Vagina (tissue), 2 donors: ENCODE measurements around the gene KCTD1.

Experiments used
- POLR2A ChIP-seq, 2 donors: fragments of 450-650 bp; IDR thresholded peaks; one replicate each; pipeline ENCODE4 v1.6.1; 2017; ENCODE audit warnings: antibody characterized with exemption in 2 of 2, mild to moderate bottlenecking in 2 of 2, moderate library complexity in 2 of 2
- TF ChIP-seq, protein P1 (sequence below), 3 experiments: fragments of 450-650 bp in 2 of 3; fragments of 200-600 bp in 1 of 3; sonication (generic) in 1 of 3; IDR thresholded peaks; one replicate each; pipeline ENCODE4 v1.5.1; 2017 to 2019; ENCODE audit warnings: antibody characterized with exemption in 3 of 3, mild to moderate bottlenecking in 2 of 3, moderate library complexity in 2 of 3

DNA sequence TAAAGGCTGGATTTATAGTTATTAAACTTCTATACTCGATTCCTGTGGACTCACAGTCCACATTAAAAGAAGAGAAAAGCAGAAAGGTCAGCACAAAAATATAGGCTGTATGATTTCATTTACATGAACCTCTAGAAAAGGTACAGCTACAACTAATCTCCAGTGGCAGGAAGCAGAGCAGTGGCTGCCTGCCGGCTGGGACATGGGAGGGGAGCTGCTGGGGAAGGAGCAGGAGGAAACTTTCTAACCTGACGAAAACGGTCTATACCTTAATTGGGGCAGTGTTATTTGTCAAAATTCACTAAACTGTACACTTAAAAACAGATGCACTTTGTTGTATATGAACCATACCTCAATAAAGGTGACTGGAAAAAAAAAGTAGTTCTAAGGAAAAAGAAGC is 26.7 kb downstream of the KCTD1 start:
- TF ChIP-seq, protein P1, sequence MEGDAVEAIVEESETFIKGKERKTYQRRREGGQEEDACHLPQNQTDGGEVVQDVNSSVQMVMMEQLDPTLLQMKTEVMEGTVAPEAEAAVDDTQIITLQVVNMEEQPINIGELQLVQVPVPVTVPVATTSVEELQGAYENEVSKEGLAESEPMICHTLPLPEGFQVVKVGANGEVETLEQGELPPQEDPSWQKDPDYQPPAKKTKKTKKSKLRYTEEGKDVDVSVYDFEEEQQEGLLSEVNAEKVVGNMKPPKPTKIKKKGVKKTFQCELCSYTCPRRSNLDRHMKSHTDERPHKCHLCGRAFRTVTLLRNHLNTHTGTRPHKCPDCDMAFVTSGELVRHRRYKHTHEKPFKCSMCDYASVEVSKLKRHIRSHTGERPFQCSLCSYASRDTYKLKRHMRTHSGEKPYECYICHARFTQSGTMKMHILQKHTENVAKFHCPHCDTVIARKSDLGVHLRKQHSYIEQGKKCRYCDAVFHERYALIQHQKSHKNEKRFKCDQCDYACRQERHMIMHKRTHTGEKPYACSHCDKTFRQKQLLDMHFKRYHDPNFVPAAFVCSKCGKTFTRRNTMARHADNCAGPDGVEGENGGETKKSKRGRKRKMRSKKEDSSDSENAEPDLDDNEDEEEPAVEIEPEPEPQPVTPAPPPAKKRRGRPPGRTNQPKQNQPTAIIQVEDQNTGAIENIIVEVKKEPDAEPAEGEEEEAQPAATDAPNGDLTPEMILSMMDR (IDR thresholded peaks at IDR 0.05) = no peak
- TF ChIP-seq POLR2A (IDR thresholded peaks at IDR 0.05) = no peak
